IMR-90 (cell line): ENCODE data around the gene SEPTIN2. TPM values are rescaled to one million over a fixed set of nuclear protein-coding genes. Genes with fewer than 3 reads are reported as not detected.

Experiments
- ATAC-seq: fragments of 200-7000 bp; cut with Tn5 transposase; 2 replicates; pipeline ENCODE4 v1.9.1; 2020; ENCODE audit warnings: low read depth, mild to moderate bottlenecking, moderate library complexity
- BruUV-seq: library from RNA; stranded (reverse); fragments of 400-500 nt; replicated peaks from 2 replicates; lab custom pipeline; 2021; lab: Mats Ljungman, UMichigan
- CTCF ChIA-PET: fragments of 300-600 bp; formaldehyde crosslinking; extraction: SDS; loops from one replicate; lab custom pipeline; 2021; ENCODE audit warnings: antibody characterized with exemption; lab: Yijun Ruan, JAX
- POLR2A ChIA-PET: fragments of 300-600 bp; sonication (Branson Sonifier 250); formaldehyde crosslinking; loops from one replicate; lab custom pipeline; 2022; ENCODE audit warnings: antibody characterized with exemption; ENCODE audit not compliant: unreplicated experiment; lab: Charles Lee
- DNase-seq: peaks from one replicate; pipeline ENCODE4 v3.0.0; 2013
- H2AFZ ChIP-seq: replicated peaks from 2 replicates; pipeline ENCODE3; 2013; ENCODE audit warnings: low read length, mild to moderate bottlenecking; ENCODE audit not compliant: poor library complexity
- H2AK5ac ChIP-seq: 2 replicates; pipeline ENCODE4 v1.6.1; 2013; ENCODE audit warnings: low read depth, low read length, inconsistent platforms
- H2AK9ac ChIP-seq: replicated peaks from 2 replicates; pipeline ENCODE3; 2013; ENCODE audit warnings: mild to moderate bottlenecking, low read depth, low read length, moderate library complexity; ENCODE audit not compliant: poor library complexity
- H2BK120ac ChIP-seq: 2 replicates; pipeline ENCODE4 v1.6.1; 2013; ENCODE audit warnings: low read depth, low read length, inconsistent platforms
- H2BK15ac ChIP-seq: 3 replicates; pipeline ENCODE4 v1.6.1; 2013; ENCODE audit warnings: low read depth, low read length, inconsistent platforms
- H2BK20ac ChIP-seq: 2 replicates; pipeline ENCODE4 v1.6.1; 2013; ENCODE audit warnings: low read depth, mild to moderate bottlenecking, inconsistent platforms, low read length, moderate library complexity
- H2BK5ac ChIP-seq: 2 replicates; pipeline ENCODE4 v1.6.1; 2013; ENCODE audit warnings: mild to moderate bottlenecking, low read depth, low read length, inconsistent platforms; ENCODE audit not compliant: poor library complexity, severe bottlenecking
- H3K14ac ChIP-seq: replicated peaks from 2 replicates; pipeline ENCODE4 v1.6.1; 2013; ENCODE audit warnings: low read depth, low read length, inconsistent platforms
- H3K18ac ChIP-seq: 2 replicates; pipeline ENCODE4 v1.6.1; 2013; ENCODE audit warnings: low read depth, low read length, control low read depth
- H3K23ac ChIP-seq: 2 replicates; pipeline ENCODE4 v1.6.1; 2013; ENCODE audit warnings: low read depth, low read length, inconsistent platforms
- H3K27ac ChIP-seq: 2 replicates; pipeline ENCODE4 v1.5.1; 2013; ENCODE audit warnings: mild to moderate bottlenecking, control low read depth, low read length; ENCODE audit not compliant: insufficient read depth
- H3K27me3 ChIP-seq: 2 replicates; pipeline ENCODE4 v1.6.1; 2013; ENCODE audit warnings: low read length; ENCODE audit not compliant: control insufficient read depth, insufficient read depth
- H3K36me3 ChIP-seq: 2 replicates; pipeline ENCODE4 v1.6.1; 2013; ENCODE audit warnings: low read length, mixed read lengths; ENCODE audit not compliant: control insufficient read depth, insufficient read depth
- H3K4ac ChIP-seq: 2 replicates; pipeline ENCODE4 v1.6.1; 2013; ENCODE audit warnings: low read depth, low read length, inconsistent platforms
- H3K4me1 ChIP-seq: 2 replicates; pipeline ENCODE4 v1.6.1; 2013; ENCODE audit warnings: low read length, mixed read lengths; ENCODE audit not compliant: control insufficient read depth, insufficient read depth
- H3K4me2 ChIP-seq: 2 replicates; pipeline ENCODE4 v1.6.1; 2013; ENCODE audit warnings: low read depth, mild to moderate bottlenecking, control low read depth, low read length, moderate library complexity
- H3K4me3 ChIP-seq: 2 replicates; pipeline ENCODE4 v1.5.1; 2013; ENCODE audit warnings: low read depth, mild to moderate bottlenecking, control low read depth, low read length, moderate library complexity; ENCODE audit not compliant: insufficient read depth
- H3K56ac ChIP-seq: 2 replicates; pipeline ENCODE4 v1.6.1; 2013; ENCODE audit warnings: low read length, inconsistent platforms; ENCODE audit not compliant: insufficient read depth; ENCODE audit errors: extremely low read depth
- H3K79me1 ChIP-seq, 2 experiments: 2 replicates each; pipeline ENCODE4 v1.6.1; 2013; ENCODE audit warnings: low read length in 2 of 2, inconsistent platforms in 1 of 2, low read depth in 1 of 2
- H3K9ac ChIP-seq: 2 replicates; pipeline ENCODE4 v1.6.1; 2013; ENCODE audit warnings: low read depth, low read length, control low read depth
- H3K9me1 ChIP-seq: 2 replicates; pipeline ENCODE4 v1.6.1; 2013; ENCODE audit warnings: low read length, inconsistent platforms; ENCODE audit not compliant: insufficient read depth
- H3K9me3 ChIP-seq: 2 replicates; pipeline ENCODE4 v1.6.1; 2013; ENCODE audit warnings: low read length; ENCODE audit not compliant: control insufficient read depth, insufficient read depth
- H4K20me1 ChIP-seq: 2 replicates; pipeline ENCODE4 v1.6.1; 2013; ENCODE audit warnings: low read length, inconsistent platforms; ENCODE audit not compliant: insufficient read depth
- H4K5ac ChIP-seq: 2 replicates; pipeline ENCODE4 v1.6.1; 2013; ENCODE audit warnings: mild to moderate bottlenecking, low read depth, low read length, control low read depth
- H4K8ac ChIP-seq, 2 experiments: 2 replicates each; pipeline ENCODE4 v1.6.1; 2013; ENCODE audit warnings: low read depth in 2 of 2, low read length in 2 of 2, control low read depth in 1 of 2, inconsistent platforms in 1 of 2
- H4K91ac ChIP-seq: 2 replicates; pipeline ENCODE4 v1.6.1; 2013; ENCODE audit warnings: low read depth, low read length, inconsistent platforms; ENCODE audit not compliant: insufficient read depth
- CEBPB ChIP-seq: IDR thresholded peaks from 2 replicates; pipeline ENCODE4 v1.6.1; 2012; ENCODE audit warnings: low read depth, low read length, improper control_type of control experiment
- CHD1 ChIP-seq: IDR thresholded peaks from 2 replicates; pipeline ENCODE4 v1.6.1; 2012; ENCODE audit warnings: low read depth, low read length, improper control_type of control experiment
- FOS ChIP-seq: fragments of 150-350 bp; IDR thresholded peaks from 2 replicates; pipeline ENCODE4 v1.6.1; 2016; ENCODE audit warnings: low read depth, low read length
- MAFK ChIP-seq: IDR thresholded peaks from 2 replicates; pipeline ENCODE4 v1.6.1; 2012; ENCODE audit warnings: low read depth, low read length, improper control_type of control experiment
- MAZ ChIP-seq: IDR thresholded peaks from 2 replicates; pipeline ENCODE4 v1.6.1; 2012; ENCODE audit warnings: low read depth, mild to moderate bottlenecking, low read length, improper control_type of control experiment, moderate library complexity, borderline replicate concordance
- POLR2A ChIP-seq: IDR thresholded peaks from 2 replicates; pipeline ENCODE4 v1.6.1; 2012; ENCODE audit warnings: mild to moderate bottlenecking, low read depth, low read length
- RAD21 ChIP-seq: IDR thresholded peaks from 2 replicates; pipeline ENCODE4 v1.6.1; 2012; ENCODE audit warnings: low read length, improper control_type of control experiment
- RCOR1 ChIP-seq: IDR thresholded peaks from 2 replicates; pipeline ENCODE4 v1.6.1; 2012; ENCODE audit warnings: mild to moderate bottlenecking, low read length, improper control_type of control experiment; ENCODE audit not compliant: insufficient replicate concordance
- RFX5 ChIP-seq: IDR thresholded peaks from 2 replicates; pipeline ENCODE4 v1.8.0; 2012; ENCODE audit warnings: low read depth, mild to moderate bottlenecking, low read length, moderate library complexity
- WGBS, 2 experiments: methylation state at CpG; one replicate each; pipeline versions ENCODE4 v1.1.5 to v1.1.7; 2013; ENCODE audit warnings: missing lambda C conversion rate in 2 of 2; ENCODE audit not compliant: insufficient read length in 1 of 2; ENCODE audit errors: extremely low coverage in 2 of 2; 5-methylcytosine and 5-hydroxymethylcytosine counted together
- dilution Hi-C: fragments of 300-500 bp; cut with HindIII; formaldehyde crosslinking; loops from one replicate; pipeline ENCODE4 v1.14.3; 2018; ENCODE audit warnings: low sequenced_read_pairs; ENCODE audit not compliant: unreplicated experiment
- in situ Hi-C: fragments of 300-500 bp; cut with MboI; formaldehyde crosslinking; loops from 3 replicates; pipeline ENCODE4 v1.14.3; 2019; ENCODE audit warnings: low sequenced_read_pairs, inconsistent platforms, mixed read lengths
- intact Hi-C: fragments of 100-400 bp; cut with micrococcal nuclease; formaldehyde crosslinking; loops from 2 replicates; pipeline ENCODE4 v1.10.0; 2022
- polyA plus RNA-seq, 3 experiments: library from polyadenylated mRNA; depleted of rRNA; stranded (reverse); fragments of >200 nt; gene quantifications; 2 replicates each; pipeline ENCODE4 v1.2.3, GENCODE V29; 2012; ENCODE audit warnings: low replicate concordance in 1 of 3
- total RNA-seq: library from RNA; depleted of rRNA; stranded (reverse); fragments of >200 nt; gene quantifications from 2 replicates; pipeline ENCODE4 v1.2.3, GENCODE V29; 2012
- TF ChIP-seq, protein P1 (sequence below): fragments of 150-350 bp; IDR thresholded peaks from 2 replicates; pipeline ENCODE4 v1.6.1; 2016; ENCODE audit warnings: low read depth, mild to moderate bottlenecking, low read length, moderate library complexity, borderline replicate concordance
- TF ChIP-seq, protein P2 (sequence below): conservative IDR thresholded peaks from 2 replicates; pipeline ENCODE4 v1.5.1; 2012; ENCODE audit warnings: mild to moderate bottlenecking, low read depth, low read length, improper control_type of control experiment
- TF ChIP-seq, protein P3 (sequence below): fragments of 150-350 bp; IDR thresholded peaks from 2 replicates; pipeline ENCODE4 v1.6.1; 2017; ENCODE audit warnings: mild to moderate bottlenecking, antibody characterized with exemption, low read length, low read depth

SEPTIN2 gene
- total and polyA plus RNA-seq, 2 of the 4 experiments (the other 2 are of a cell fraction) = 420 to 504 TPM

DNA sequence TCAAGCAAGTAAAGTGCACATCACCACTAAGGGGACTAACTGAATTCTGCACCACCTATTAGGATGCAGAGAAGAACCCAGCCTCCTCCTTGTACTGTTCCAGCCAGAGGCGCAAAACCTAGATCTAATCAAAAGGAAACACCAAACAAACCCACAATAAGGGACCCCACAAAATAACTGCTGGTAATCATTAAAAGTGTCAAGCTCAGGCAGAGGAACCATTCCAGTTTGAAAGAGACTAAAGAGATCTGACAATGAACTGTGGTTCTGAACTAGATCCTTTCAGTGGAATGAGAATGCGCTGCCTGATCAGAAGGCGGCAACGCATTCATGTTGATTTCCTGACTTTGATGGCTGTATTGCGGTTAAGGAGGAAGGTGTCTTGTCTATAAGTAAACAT is 17.1 kb upstream of the SEPTIN2 start:
- no peak overlapping the region for H3K4me2 ChIP-seq
- H4K20me1 ChIP-seq = peaks cover 87% of the 10 kb centered on the region
- no peak overlapping the region for H3K23ac ChIP-seq
- no peak overlapping the region for H2BK120ac ChIP-seq
- H3K4me1 ChIP-seq = no peaks in the 10 kb centered on the region
- H3K14ac ChIP-seq = no peak overlapping the region
- no peak overlapping the region for H2AK9ac ChIP-seq
- H3K27ac ChIP-seq = no peak overlapping the region
- H3K9me1 ChIP-seq = peaks cover 21% of the 10 kb centered on the region
- TF ChIP-seq RFX5 (no peak), MAZ (no peak), CEBPB (no peak), RAD21 (no peak), CHD1 (no peak), RCOR1 (no peak), POLR2A (no peak), MAFK (no peak), FOS (no peak)
- TF ChIP-seq, protein P1, sequence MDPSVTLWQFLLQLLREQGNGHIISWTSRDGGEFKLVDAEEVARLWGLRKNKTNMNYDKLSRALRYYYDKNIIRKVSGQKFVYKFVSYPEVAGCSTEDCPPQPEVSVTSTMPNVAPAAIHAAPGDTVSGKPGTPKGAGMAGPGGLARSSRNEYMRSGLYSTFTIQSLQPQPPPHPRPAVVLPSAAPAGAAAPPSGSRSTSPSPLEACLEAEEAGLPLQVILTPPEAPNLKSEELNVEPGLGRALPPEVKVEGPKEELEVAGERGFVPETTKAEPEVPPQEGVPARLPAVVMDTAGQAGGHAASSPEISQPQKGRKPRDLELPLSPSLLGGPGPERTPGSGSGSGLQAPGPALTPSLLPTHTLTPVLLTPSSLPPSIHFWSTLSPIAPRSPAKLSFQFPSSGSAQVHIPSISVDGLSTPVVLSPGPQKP = no peak
- TF ChIP-seq, protein P2, sequence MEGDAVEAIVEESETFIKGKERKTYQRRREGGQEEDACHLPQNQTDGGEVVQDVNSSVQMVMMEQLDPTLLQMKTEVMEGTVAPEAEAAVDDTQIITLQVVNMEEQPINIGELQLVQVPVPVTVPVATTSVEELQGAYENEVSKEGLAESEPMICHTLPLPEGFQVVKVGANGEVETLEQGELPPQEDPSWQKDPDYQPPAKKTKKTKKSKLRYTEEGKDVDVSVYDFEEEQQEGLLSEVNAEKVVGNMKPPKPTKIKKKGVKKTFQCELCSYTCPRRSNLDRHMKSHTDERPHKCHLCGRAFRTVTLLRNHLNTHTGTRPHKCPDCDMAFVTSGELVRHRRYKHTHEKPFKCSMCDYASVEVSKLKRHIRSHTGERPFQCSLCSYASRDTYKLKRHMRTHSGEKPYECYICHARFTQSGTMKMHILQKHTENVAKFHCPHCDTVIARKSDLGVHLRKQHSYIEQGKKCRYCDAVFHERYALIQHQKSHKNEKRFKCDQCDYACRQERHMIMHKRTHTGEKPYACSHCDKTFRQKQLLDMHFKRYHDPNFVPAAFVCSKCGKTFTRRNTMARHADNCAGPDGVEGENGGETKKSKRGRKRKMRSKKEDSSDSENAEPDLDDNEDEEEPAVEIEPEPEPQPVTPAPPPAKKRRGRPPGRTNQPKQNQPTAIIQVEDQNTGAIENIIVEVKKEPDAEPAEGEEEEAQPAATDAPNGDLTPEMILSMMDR = no peak
- TF ChIP-seq, protein P3, sequence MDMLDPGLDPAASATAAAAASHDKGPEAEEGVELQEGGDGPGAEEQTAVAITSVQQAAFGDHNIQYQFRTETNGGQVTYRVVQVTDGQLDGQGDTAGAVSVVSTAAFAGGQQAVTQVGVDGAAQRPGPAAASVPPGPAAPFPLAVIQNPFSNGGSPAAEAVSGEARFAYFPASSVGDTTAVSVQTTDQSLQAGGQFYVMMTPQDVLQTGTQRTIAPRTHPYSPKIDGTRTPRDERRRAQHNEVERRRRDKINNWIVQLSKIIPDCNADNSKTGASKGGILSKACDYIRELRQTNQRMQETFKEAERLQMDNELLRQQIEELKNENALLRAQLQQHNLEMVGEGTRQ = no peak
- ATAC-seq (no peak), DNase-seq (no peak)
- peaks cover 8% of the 10 kb centered on the region for H3K36me3 ChIP-seq
- H4K8ac ChIP-seq = no peak overlapping the region
- peaks cover 17 to 68% of the 10 kb centered on the region in 2 experiments; a peak in 3 of 4 replicates for H3K79me1 ChIP-seq
- BruUV-seq = no TSS peak
- H2BK5ac ChIP-seq = no peak overlapping the region
- H3K56ac ChIP-seq = no peak overlapping the region
- CTCF ChIA-PET = interaction anchor here (0.8 kb wide), 1 partner anchor 9 kb away, joined by 4 read pairs; no protein-coding TSS in a partner anchor
- no peak overlapping the region for H4K5ac ChIP-seq
- H3K4ac ChIP-seq = no peak overlapping the region
- H2BK20ac ChIP-seq = no peak overlapping the region
- no peak overlapping the region for H2BK15ac ChIP-seq
- no peaks in the 10 kb centered on the region for H3K9me3 ChIP-seq
- dilution Hi-C loops = no loop called here
- H2AFZ ChIP-seq = no peak overlapping the region
- intact Hi-C loops = no loop called here
- H4K91ac ChIP-seq = no peak overlapping the region
- no peak overlapping the region for H3K9ac ChIP-seq
- no peak overlapping the region for H3K18ac ChIP-seq
- WGBS, 2 experiments = no CpG with 5 or more reads among the region's 5 CpGs
- H3K4me3 ChIP-seq = no peak overlapping the region
- in situ Hi-C loops = no loop called here
- no peak overlapping the region for H2AK5ac ChIP-seq
- no peaks in the 10 kb centered on the region for H3K27me3 ChIP-seq
- POLR2A ChIA-PET = no interaction called here
